HG02642 (cell line): Measurements from ENCODE around the gene RABGGTA.

ENCODE experiments used
- ATAC-seq: cut with Tn5 transposase; IDR thresholded peaks from one replicate; pipeline ENCODE4 v1.9.1; 2021; ENCODE audit warnings: mild to moderate bottlenecking; ENCODE audit not compliant: unreplicated experiment, poor library complexity

Gene RABGGTA

GRCh38 chr14:24261969-24262327, 9.4 kb downstream of the RABGGTA start:
- no peak for ATAC-seq

GRCh38 chr14:24261256-24261968, 10.0 kb downstream of the RABGGTA start:
- no peak for ATAC-seq

- no peak for ATAC-seq
These were observed 10.6 kb downstream of the RABGGTA start for GRCh38 chr14:24260780-24261157.

GRCh38 chr14:24260026-24260779, 11.2 kb downstream of the RABGGTA start:
- ATAC-seq = no peak

GRCh38 chr14:24259282-24260025, 11.9 kb downstream of the RABGGTA start:
- no peak for ATAC-seq

- no peak for ATAC-seq
These were observed 12.7 kb downstream of the RABGGTA start for GRCh38 chr14:24258548-24259265.

GRCh38 chr14:24258119-24258518, 13.3 kb downstream of the RABGGTA start:
- no peak for ATAC-seq

- no peak for ATAC-seq
These were observed 14.4 kb downstream of the RABGGTA start for GRCh38 chr14:24256960-24257359.

GRCh38 chr14:24255931-24256711, 15.3 kb downstream of the RABGGTA start:
- no peak for ATAC-seq

GRCh38 chr14:24255438-24255837, 16.0 kb downstream of the RABGGTA start:
- ATAC-seq = no peak

GRCh38 chr14:24254630-24255392, 16.6 kb downstream of the RABGGTA start:
- no peak for ATAC-seq

GRCh38 chr14:24253936-24254335, 17.5 kb downstream of the RABGGTA start:
- ATAC-seq = no peak

- ATAC-seq = no peak
These were observed 18.9 kb downstream of the RABGGTA start for GRCh38 chr14:24252289-24253124.

- ATAC-seq = no peak
These were observed 19.5 kb downstream of the RABGGTA start for GRCh38 chr14:24251880-24252288.

- ATAC-seq = no peak
These were observed 21.0 kb downstream of the RABGGTA start for GRCh38 chr14:24250354-24250753.

- ATAC-seq = no peak
These were observed 22.0 kb downstream of the RABGGTA start for GRCh38 chr14:24249230-24250021.

GRCh38 chr14:24247422-24247821, 24.0 kb downstream of the RABGGTA start:
- no peak for ATAC-seq
